K562 (cell line): ENCODE data around the gene KRT81.

Source experiments
- CBX8 ChIP-seq: fragments of 200-600 bp; sonication (generic); IDR thresholded peaks from 2 replicates; pipeline ENCODE4 v1.6.1; 2012; ENCODE audit warnings: borderline replicate concordance, mixed run types, low read depth, mild to moderate bottlenecking, moderate library complexity, mixed read lengths, low read length, control low read depth, inconsistent platforms; ENCODE audit not compliant: poor library complexity, severe bottlenecking; ENCODE audit errors: extremely low read depth
- MAX ChIP-seq: sonication (generic); formaldehyde crosslinking; IDR thresholded peaks from 2 replicates; pipeline ENCODE4 v1.9.0; 2022; ENCODE audit warnings: mild to moderate bottlenecking, missing genetic modification reagents
- PTTG1 ChIP-seq: fragments of 450-650 bp; IDR thresholded peaks from 2 replicates; pipeline ENCODE4 v1.6.1; 2016; ENCODE audit warnings: low read depth, mild to moderate bottlenecking, missing genetic modification characterization, missing compliant biosample characterization
- SRSF1 ChIP-seq: fragments of 200-400 bp; formaldehyde crosslinking; IDR thresholded peaks from 2 replicates; pipeline ENCODE4 v1.6.1; 2017; ENCODE audit warnings: mild to moderate bottlenecking, low read depth, low read length, moderate library complexity
- XRCC5 ChIP-seq: fragments of 200-400 bp; formaldehyde crosslinking; IDR thresholded peaks from 2 replicates; pipeline ENCODE4 v1.6.1; 2017; ENCODE audit warnings: low read depth, mild to moderate bottlenecking, low read length
- TF ChIP-seq, protein P1 (sequence below), 3 experiments: IDR thresholded peaks in 2 of 3; conservative IDR thresholded peaks in 1 of 3; 2 replicates each; pipeline ENCODE4 v1.5.1; 2011 to 2012; ENCODE audit warnings: low read length in 3 of 3, mild to moderate bottlenecking in 3 of 3, control low read depth in 2 of 3, improper control_type of control experiment in 1 of 3, inconsistent platforms in 1 of 3, low read depth in 1 of 3, mixed read lengths in 1 of 3, moderate library complexity in 1 of 3; ENCODE audit not compliant: insufficient read depth in 2 of 3

- TF ChIP-seq MAX = no peak
- TF ChIP-seq SRSF1 = no peak
- no peak for TF ChIP-seq PTTG1 (tag)
- TF ChIP-seq CBX8 = no peak
- TF ChIP-seq, protein P1, sequence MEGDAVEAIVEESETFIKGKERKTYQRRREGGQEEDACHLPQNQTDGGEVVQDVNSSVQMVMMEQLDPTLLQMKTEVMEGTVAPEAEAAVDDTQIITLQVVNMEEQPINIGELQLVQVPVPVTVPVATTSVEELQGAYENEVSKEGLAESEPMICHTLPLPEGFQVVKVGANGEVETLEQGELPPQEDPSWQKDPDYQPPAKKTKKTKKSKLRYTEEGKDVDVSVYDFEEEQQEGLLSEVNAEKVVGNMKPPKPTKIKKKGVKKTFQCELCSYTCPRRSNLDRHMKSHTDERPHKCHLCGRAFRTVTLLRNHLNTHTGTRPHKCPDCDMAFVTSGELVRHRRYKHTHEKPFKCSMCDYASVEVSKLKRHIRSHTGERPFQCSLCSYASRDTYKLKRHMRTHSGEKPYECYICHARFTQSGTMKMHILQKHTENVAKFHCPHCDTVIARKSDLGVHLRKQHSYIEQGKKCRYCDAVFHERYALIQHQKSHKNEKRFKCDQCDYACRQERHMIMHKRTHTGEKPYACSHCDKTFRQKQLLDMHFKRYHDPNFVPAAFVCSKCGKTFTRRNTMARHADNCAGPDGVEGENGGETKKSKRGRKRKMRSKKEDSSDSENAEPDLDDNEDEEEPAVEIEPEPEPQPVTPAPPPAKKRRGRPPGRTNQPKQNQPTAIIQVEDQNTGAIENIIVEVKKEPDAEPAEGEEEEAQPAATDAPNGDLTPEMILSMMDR (IDR thresholded peaks at IDR 0.05 in 2 of 3, conservative IDR thresholded peaks at IDR 0.05 in 1 of 3; ENCODE audit: insufficient read depth in 2 of 3, low read depth in 1 of 3, low read length in 3 of 3) = no peak
- TF ChIP-seq XRCC5 = no peak
Measured at GRCh38 chr12:52270541-52271070, 20.7 kb downstream of the KRT81 start.
